ENCODE results near the gene RHBDD2. TPM values are rescaled to one million over a fixed set of nuclear protein-coding genes. Genes with fewer than 3 reads are reported as not detected.
"Not testable (repeated sequence)": the region's sequence is repeated elsewhere in the genome, so short reads cannot be mapped to it uniquely, and the experiment has no call there.

RHBDD2 gene
- polyA plus RNA-seq, 1 experiment: 34.9 TPM

DNA sequence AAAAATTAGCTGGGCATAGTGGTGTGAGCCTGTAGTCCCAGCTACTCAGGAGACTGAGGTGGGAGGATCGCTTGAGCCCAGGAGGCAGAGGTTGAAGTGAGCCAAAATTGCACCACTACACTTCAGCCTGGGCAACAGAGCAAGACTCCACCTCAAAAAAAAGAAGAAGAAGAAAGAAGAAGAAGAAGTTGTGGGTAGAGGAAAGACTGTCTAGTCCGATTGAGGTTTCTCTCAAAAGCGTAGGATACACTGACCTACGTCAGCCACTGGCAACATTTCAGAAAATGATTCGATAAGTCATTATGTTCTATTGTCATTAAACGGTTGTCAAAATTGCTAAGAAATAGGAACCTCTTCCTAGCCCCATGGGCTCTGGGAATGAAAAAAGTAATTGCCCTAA, 22.3 kb upstream of the RHBDD2 start:
- Histone ChIP-seq H3K27me3 (ENCODE audit: control insufficient read depth, insufficient read depth, low read length) (no peaks in the 10 kb centered on the region), H3K9me3 (ENCODE audit: control insufficient read depth, insufficient read depth, low read length) (no peaks in the 10 kb centered on the region), H3K4me3 (ENCODE audit: low read depth, low read length) (no peak overlapping the region), H3K27ac (ENCODE audit: low read depth, low read length) (no peak overlapping the region)
- TF ChIP-seq, protein P1, sequence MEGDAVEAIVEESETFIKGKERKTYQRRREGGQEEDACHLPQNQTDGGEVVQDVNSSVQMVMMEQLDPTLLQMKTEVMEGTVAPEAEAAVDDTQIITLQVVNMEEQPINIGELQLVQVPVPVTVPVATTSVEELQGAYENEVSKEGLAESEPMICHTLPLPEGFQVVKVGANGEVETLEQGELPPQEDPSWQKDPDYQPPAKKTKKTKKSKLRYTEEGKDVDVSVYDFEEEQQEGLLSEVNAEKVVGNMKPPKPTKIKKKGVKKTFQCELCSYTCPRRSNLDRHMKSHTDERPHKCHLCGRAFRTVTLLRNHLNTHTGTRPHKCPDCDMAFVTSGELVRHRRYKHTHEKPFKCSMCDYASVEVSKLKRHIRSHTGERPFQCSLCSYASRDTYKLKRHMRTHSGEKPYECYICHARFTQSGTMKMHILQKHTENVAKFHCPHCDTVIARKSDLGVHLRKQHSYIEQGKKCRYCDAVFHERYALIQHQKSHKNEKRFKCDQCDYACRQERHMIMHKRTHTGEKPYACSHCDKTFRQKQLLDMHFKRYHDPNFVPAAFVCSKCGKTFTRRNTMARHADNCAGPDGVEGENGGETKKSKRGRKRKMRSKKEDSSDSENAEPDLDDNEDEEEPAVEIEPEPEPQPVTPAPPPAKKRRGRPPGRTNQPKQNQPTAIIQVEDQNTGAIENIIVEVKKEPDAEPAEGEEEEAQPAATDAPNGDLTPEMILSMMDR (IDR thresholded peaks at IDR 0.05; ENCODE audit: low read depth, low read length): no peak
- no peak for DNase-seq (ENCODE audit: low read depth, low spot score)
- POLR2A ChIA-PET: no interaction called here
- CTCF ChIA-PET: no interaction called here

DNA sequence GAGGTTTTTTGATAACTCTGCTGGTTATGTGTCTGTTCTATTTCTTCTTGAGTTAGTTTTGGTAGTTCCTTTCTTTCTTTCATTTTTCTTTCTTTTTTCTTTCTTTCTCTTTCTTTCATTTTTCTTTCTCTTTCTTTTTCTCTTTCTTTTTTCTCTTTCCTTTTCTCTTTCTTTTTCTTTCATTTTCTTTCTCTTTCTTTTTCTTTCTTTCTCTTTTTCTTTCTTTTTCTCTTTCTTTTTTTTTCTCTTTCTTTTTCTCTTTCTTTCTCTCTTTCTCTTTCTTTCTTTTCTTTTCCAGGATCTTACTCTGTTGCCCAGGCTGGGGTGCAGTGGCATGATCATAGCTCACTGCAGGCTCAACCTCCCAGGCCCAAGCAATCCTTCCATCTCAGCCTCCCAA, 20.4 kb upstream of the RHBDD2 start:
- Histone ChIP-seq H3K27ac (ENCODE audit: low read depth, low read length) (no peak overlapping the region), H3K9me3 (ENCODE audit: control insufficient read depth, insufficient read depth, low read length) (no peaks in the 10 kb centered on the region), H3K4me3 (ENCODE audit: low read depth, low read length) (no peak overlapping the region), H3K27me3 (ENCODE audit: control insufficient read depth, insufficient read depth, low read length) (no peaks in the 10 kb centered on the region)
- ChIA-PET CTCF (no interaction called here), POLR2A (no interaction called here)
- TF ChIP-seq, protein P1 (IDR thresholded peaks at IDR 0.05; ENCODE audit: low read depth, low read length): no peak
- no peak for DNase-seq (ENCODE audit: low read depth, low spot score)

DNA sequence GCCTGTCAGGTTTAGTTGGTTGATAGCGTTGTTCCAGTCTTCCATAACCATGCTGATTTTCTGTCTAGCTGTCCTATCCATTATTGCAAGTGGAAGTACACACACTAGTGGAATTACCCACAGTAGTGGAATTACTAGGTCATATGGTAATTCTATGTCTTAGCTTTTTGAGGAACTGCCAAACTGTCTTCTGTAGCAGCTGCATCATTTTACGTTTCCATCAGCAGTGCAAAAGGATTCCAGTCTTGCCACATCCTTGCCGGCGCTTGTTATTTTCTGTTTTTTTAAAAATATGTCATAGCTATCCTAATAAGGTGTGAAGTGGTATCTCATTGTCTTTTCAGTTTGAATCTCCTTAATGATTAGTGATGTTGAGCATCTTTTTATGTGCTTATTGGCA, 17.2 kb upstream of the RHBDD2 start:
- DNase-seq (ENCODE audit: low read depth, low spot score): peak; percentile 48
- no peak overlapping the region for H3K4me3 ChIP-seq (ENCODE audit: low read depth, low read length)
- no peaks in the 10 kb centered on the region for H3K9me3 ChIP-seq (ENCODE audit: control insufficient read depth, insufficient read depth, low read length)
- H3K27ac ChIP-seq (ENCODE audit: low read depth, low read length): no peak overlapping the region
- TF ChIP-seq, protein P1 (IDR thresholded peaks at IDR 0.05; ENCODE audit: low read depth, low read length): no peak
- POLR2A ChIA-PET: interaction anchor here (0.6 to 1.3 kb wide), 4 partner anchors 10 to 114 kb away, joined by 3 to 12 read pairs (median 3); no protein-coding TSS in a partner anchor
- no peaks in the 10 kb centered on the region for H3K27me3 ChIP-seq (ENCODE audit: control insufficient read depth, insufficient read depth, low read length)
- CTCF ChIA-PET: interaction anchor here (1.2 kb wide), 1 partner anchor 158 kb away, joined by 3 read pairs; no protein-coding TSS in a partner anchor

DNA sequence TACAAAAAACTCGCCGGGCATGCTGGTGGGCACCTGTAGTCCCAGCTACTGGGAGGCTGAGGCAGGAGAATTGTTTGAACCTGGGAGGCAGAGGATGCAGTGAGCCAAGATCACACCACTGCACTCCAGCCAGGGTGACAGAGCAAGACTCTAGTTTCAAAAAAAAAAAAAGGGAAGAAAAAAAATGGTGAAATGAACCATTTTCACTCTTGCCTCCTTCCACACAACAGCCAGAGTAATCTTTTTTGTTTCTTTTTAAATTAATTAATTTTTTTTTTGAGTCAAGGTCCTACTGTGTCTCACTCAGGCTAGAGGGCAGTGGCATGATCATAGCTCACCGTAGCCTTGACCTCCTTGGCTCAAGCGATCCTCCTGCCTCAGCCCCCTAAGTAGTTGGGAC, 14.6 kb upstream of the RHBDD2 start:
- H3K4me3 ChIP-seq (ENCODE audit: low read depth, low read length); DNase-seq (ENCODE audit: low read depth, low spot score); H3K27me3 ChIP-seq (ENCODE audit: control insufficient read depth, insufficient read depth, low read length); H3K27ac ChIP-seq (ENCODE audit: low read depth, low read length); H3K9me3 ChIP-seq (ENCODE audit: control insufficient read depth, insufficient read depth, low read length): not testable (repeated sequence)
- POLR2A ChIA-PET: interaction anchor here (0.6 kb wide), 1 partner anchor 9 kb away, joined by 5 read pairs; no protein-coding TSS in a partner anchor
- CTCF ChIA-PET: interaction anchor here (0.6 to 4.6 kb wide), 4 partner anchors 38 to 156 kb away, joined by 3 to 49 read pairs (median 6); no protein-coding TSS in a partner anchor

DNA sequence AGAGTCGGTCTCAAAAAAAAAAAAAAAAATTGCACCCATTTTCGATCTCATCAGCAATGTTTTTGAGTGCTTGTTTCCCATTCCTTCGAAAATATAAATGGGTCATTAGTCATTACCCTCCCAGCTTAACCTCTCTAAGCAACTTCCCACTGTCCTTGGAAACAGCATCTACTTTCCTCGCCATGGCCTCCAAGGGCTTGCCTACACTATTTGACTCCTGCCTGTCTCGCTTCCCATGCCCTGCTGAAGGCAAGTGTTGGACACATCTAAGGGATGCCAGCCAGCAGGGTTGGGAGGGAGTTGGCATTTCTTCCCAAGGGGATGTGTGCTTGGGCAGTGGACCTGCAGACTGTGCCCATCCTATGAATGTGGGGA, 12.7 kb upstream of the RHBDD2 start:
- ChIA-PET POLR2A (no interaction called here), CTCF (interaction anchor here (0.8 to 4.6 kb wide), 5 partner anchors 12 to 154 kb away, joined by 3 to 49 read pairs (median 5); partner anchors contain the start of gene RHBDD2)
- Histone ChIP-seq H3K4me3 (ENCODE audit: low read depth, low read length) (no peak overlapping the region), H3K27me3 (ENCODE audit: control insufficient read depth, insufficient read depth, low read length) (no peaks in the 10 kb centered on the region), H3K27ac (ENCODE audit: low read depth, low read length) (no peak overlapping the region), H3K9me3 (ENCODE audit: control insufficient read depth, insufficient read depth, low read length) (no peaks in the 10 kb centered on the region)
- TF ChIP-seq, protein P1 (IDR thresholded peaks at IDR 0.05; ENCODE audit: low read depth, low read length): no peak
- DNase-seq (ENCODE audit: low read depth, low spot score): no peak

Data from AG04450 (cell line).